Urinary bladder (tissue), 4 donors: ENCODE measurements around the gene KRTAP1-4. TPM values are rescaled to one million over a fixed set of nuclear protein-coding genes. Genes with fewer than 3 reads are reported as not detected.

Source experiments
- DNase-seq: peaks from one replicate; pipeline ENCODE4 v3.0.0-alpha.2; 2015; ENCODE audit errors: extremely low spot score
- H3K27ac ChIP-seq: one replicate; pipeline ENCODE4 v1.5.1; 2013; ENCODE audit warnings: low read depth, mild to moderate bottlenecking, moderate library complexity
- H3K36me3 ChIP-seq: one replicate; pipeline ENCODE4 v1.6.1; 2013; ENCODE audit warnings: mild to moderate bottlenecking, moderate library complexity; ENCODE audit not compliant: insufficient read depth
- H3K4me1 ChIP-seq: one replicate; pipeline ENCODE4 v1.6.1; 2013; ENCODE audit warnings: mild to moderate bottlenecking, moderate library complexity; ENCODE audit not compliant: insufficient read depth
- H3K4me3 ChIP-seq: one replicate; pipeline ENCODE4 v1.5.1; 2013; ENCODE audit warnings: low read depth, low read length
- WGBS: extraction: QIAGEN DNeasy Blood & Tissue Kit; methylation state at CpG from one replicate; pipeline ENCODE4 v1.1.7; 2013; 5-methylcytosine and 5-hydroxymethylcytosine counted together
- polyA plus RNA-seq: library from polyadenylated mRNA; stranded (reverse); fragments of 200-250 nt; gene quantifications from one replicate; pipeline ENCODE4 v1.2.3, GENCODE V29; 2013
- small RNA-seq: library from RNA; depleted of rRNA; stranded (forward); fragments of <200 nt; gene quantifications from one replicate; pipeline ENCODE3, GENCODE V24; 2014
- total RNA-seq: library from RNA; depleted of rRNA; stranded (reverse); fragments of >200 nt; gene quantifications from one replicate; pipeline ENCODE4 v1.2.3, GENCODE V29; 2014
- donor health status: healthy with polysubstance abuse.
- donor health status: healthy.

KRTAP1-4 gene
- total and polyA plus RNA-seq, 2 donors = not detected

- Histone ChIP-seq H3K4me3 (no peak overlapping the region), H3K4me1 (no peaks in the 10 kb centered on the region), H3K27ac (no peak overlapping the region), H3K36me3 (no peaks in the 10 kb centered on the region)
- 49% methylated on average over 5 of the region's 5 CpGs for WGBS
- no peak for DNase-seq
Measured at GRCh38 chr17:40981115-40981514, 48.9 kb downstream of the KRTAP1-4 start.

- Histone ChIP-seq H3K4me1 (no peaks in the 10 kb centered on the region), H3K36me3 (no peaks in the 10 kb centered on the region), H3K27ac (no peak overlapping the region), H3K4me3 (no peak overlapping the region)
- 16% methylated on average over 8 of the region's 8 CpGs for WGBS
- DNase-seq = no peak
Measured at GRCh38 chr17:40980596-40980995, 49.4 kb downstream of the KRTAP1-4 start.

- H3K27ac ChIP-seq = no peak overlapping the region
- no peak overlapping the region for H3K4me3 ChIP-seq
- DNase-seq = no peak
- H3K36me3 ChIP-seq = no peaks in the 10 kb centered on the region
- WGBS = 79% methylated on average over 3 of the region's 3 CpGs
- H3K4me1 ChIP-seq = no peaks in the 10 kb centered on the region
Measured at GRCh38 chr17:40980117-40980516, 49.9 kb downstream of the KRTAP1-4 start.

Small RNAs within 50 kb of the gene (small RNA-seq; reads per million reads assigned to genes)
- gene KRTAP3-4P = not detected

Other genes with a start within 250 kb of the KRTAP1-4 start
Only the 30 nearest of the 38 such genes appear.
- not detected for gene KRT12, start 163.0 kb downstream of the KRTAP1-4 start, total RNA-seq
- gene KRT12, start 163.0 kb downstream of the KRTAP1-4 start, polyA plus RNA-seq = not detected
- 23.2 TPM for gene KRT20, start 145.0 kb downstream of the KRTAP1-4 start, total RNA-seq
- gene KRT20, start 145.0 kb downstream of the KRTAP1-4 start, polyA plus RNA-seq = 2.2 TPM
- gene KRT23, start 92.5 kb downstream of the KRTAP1-4 start, total RNA-seq = 14.7 TPM
- gene KRT23, start 92.5 kb downstream of the KRTAP1-4 start, polyA plus RNA-seq = 0.87 TPM
- gene KRT39, start 63.2 kb downstream of the KRTAP1-4 start, total RNA-seq = not detected
- not detected for gene KRT39, start 63.2 kb downstream of the KRTAP1-4 start, polyA plus RNA-seq
- not detected for gene KRT40, start 45.9 kb downstream of the KRTAP1-4 start, total RNA-seq
- gene KRT40, start 45.9 kb downstream of the KRTAP1-4 start, polyA plus RNA-seq = not detected
- gene KRTAP3-3, start 36.0 kb downstream of the KRTAP1-4 start, total RNA-seq = not detected
- not detected for gene KRTAP3-3, start 36.0 kb downstream of the KRTAP1-4 start, polyA plus RNA-seq
- not detected for gene KRTAP3-2, start 30.3 kb downstream of the KRTAP1-4 start, total RNA-seq
- not detected for gene KRTAP3-2, start 30.3 kb downstream of the KRTAP1-4 start, polyA plus RNA-seq
- gene KRTAP3-1, start 21.1 kb downstream of the KRTAP1-4 start, total RNA-seq = not detected
- not detected for gene KRTAP3-1, start 21.1 kb downstream of the KRTAP1-4 start, polyA plus RNA-seq
- not detected for gene KRTAP1-5, start 3.0 kb downstream of the KRTAP1-4 start, total RNA-seq
- 0.11 TPM for gene KRTAP1-5, start 3.0 kb downstream of the KRTAP1-4 start, polyA plus RNA-seq
- gene KRTAP1-3, start 4.7 kb upstream of the KRTAP1-4 start, total RNA-seq = not detected
- gene KRTAP1-3, start 4.7 kb upstream of the KRTAP1-4 start, polyA plus RNA-seq = not detected
- gene KRTAP1-1, start 11.3 kb upstream of the KRTAP1-4 start, total RNA-seq = not detected
- gene KRTAP1-1, start 11.3 kb upstream of the KRTAP1-4 start, polyA plus RNA-seq = not detected
- gene KRTAP2-1, start 17.1 kb upstream of the KRTAP1-4 start, total RNA-seq = not detected
- not detected for gene KRTAP2-1, start 17.1 kb upstream of the KRTAP1-4 start, polyA plus RNA-seq
- gene KRTAP2-2, start 25.0 kb upstream of the KRTAP1-4 start, total RNA-seq = not detected
- not detected for gene KRTAP2-2, start 25.0 kb upstream of the KRTAP1-4 start, polyA plus RNA-seq
- not detected for gene KRTAP2-3, start 29.9 kb upstream of the KRTAP1-4 start, total RNA-seq
- not detected for gene KRTAP2-3, start 29.9 kb upstream of the KRTAP1-4 start, polyA plus RNA-seq
- gene KRTAP2-4, start 35.7 kb upstream of the KRTAP1-4 start, total RNA-seq = not detected
- not detected for gene KRTAP2-4, start 35.7 kb upstream of the KRTAP1-4 start, polyA plus RNA-seq
- not detected for gene KRTAP4-7, start 54.0 kb upstream of the KRTAP1-4 start, total RNA-seq
- gene KRTAP4-7, start 54.0 kb upstream of the KRTAP1-4 start, polyA plus RNA-seq = not detected
- not detected for gene KRTAP4-8, start 67.9 kb upstream of the KRTAP1-4 start, total RNA-seq
- not detected for gene KRTAP4-8, start 67.9 kb upstream of the KRTAP1-4 start, polyA plus RNA-seq
- not detected for gene KRTAP4-16, start 72.0 kb upstream of the KRTAP1-4 start, total RNA-seq
- not detected for gene KRTAP4-16, start 72.0 kb upstream of the KRTAP1-4 start, polyA plus RNA-seq
- not detected for gene KRTAP4-9, start 75.2 kb upstream of the KRTAP1-4 start, total RNA-seq
- gene KRTAP4-9, start 75.2 kb upstream of the KRTAP1-4 start, polyA plus RNA-seq = not detected
- not detected for gene KRTAP4-11, start 88.2 kb upstream of the KRTAP1-4 start, total RNA-seq
- not detected for gene KRTAP4-11, start 88.2 kb upstream of the KRTAP1-4 start, polyA plus RNA-seq
- not detected for gene KRTAP4-12, start 94.0 kb upstream of the KRTAP1-4 start, total RNA-seq
- not detected for gene KRTAP4-12, start 94.0 kb upstream of the KRTAP1-4 start, polyA plus RNA-seq
- not detected for gene KRTAP4-6, start 110.3 kb upstream of the KRTAP1-4 start, total RNA-seq
- not detected for gene KRTAP4-6, start 110.3 kb upstream of the KRTAP1-4 start, polyA plus RNA-seq
- not detected for gene KRTAP4-5, start 119.6 kb upstream of the KRTAP1-4 start, total RNA-seq
- not detected for gene KRTAP4-5, start 119.6 kb upstream of the KRTAP1-4 start, polyA plus RNA-seq
- gene KRTAP4-4, start 130.6 kb upstream of the KRTAP1-4 start, total RNA-seq = not detected
- not detected for gene KRTAP4-4, start 130.6 kb upstream of the KRTAP1-4 start, polyA plus RNA-seq
- gene KRTAP4-3, start 138.0 kb upstream of the KRTAP1-4 start, total RNA-seq = not detected
- not detected for gene KRTAP4-3, start 138.0 kb upstream of the KRTAP1-4 start, polyA plus RNA-seq
- not detected for gene KRTAP4-2, start 148.0 kb upstream of the KRTAP1-4 start, total RNA-seq
- not detected for gene KRTAP4-2, start 148.0 kb upstream of the KRTAP1-4 start, polyA plus RNA-seq
- gene KRTAP4-1, start 154.7 kb upstream of the KRTAP1-4 start, total RNA-seq = not detected
- not detected for gene KRTAP4-1, start 154.7 kb upstream of the KRTAP1-4 start, polyA plus RNA-seq
- gene KRTAP9-1, start 159.7 kb upstream of the KRTAP1-4 start, total RNA-seq = not detected
- not detected for gene KRTAP9-1, start 159.7 kb upstream of the KRTAP1-4 start, polyA plus RNA-seq
- not detected for gene KRTAP9-2, start 196.5 kb upstream of the KRTAP1-4 start, total RNA-seq
- gene KRTAP9-2, start 196.5 kb upstream of the KRTAP1-4 start, polyA plus RNA-seq = not detected
- not detected for gene KRTAP9-3, start 202.3 kb upstream of the KRTAP1-4 start, total RNA-seq
- not detected for gene KRTAP9-3, start 202.3 kb upstream of the KRTAP1-4 start, polyA plus RNA-seq